Measurements from ENCODE around the gene NHS.

DNA sequence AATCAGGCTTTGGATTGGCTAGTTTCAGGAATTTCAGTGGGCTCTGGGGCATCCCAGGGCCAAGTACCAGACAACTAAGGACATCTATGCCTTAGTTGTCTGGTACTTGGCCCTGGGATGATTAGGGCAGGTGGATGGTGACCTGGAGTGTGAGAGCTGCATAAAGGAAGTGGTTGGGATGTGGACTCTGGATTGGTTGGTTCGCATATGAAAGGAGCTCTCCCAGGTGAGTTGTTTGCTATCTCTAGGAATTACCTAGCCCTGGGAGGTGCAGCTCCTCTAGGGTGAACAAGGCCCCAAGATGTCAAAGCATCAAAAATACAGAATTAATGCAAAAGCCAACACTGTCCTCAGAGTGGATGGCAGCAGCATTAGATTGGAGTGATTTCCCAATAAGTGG is 109.6 kb downstream of the NHS start:
- TF ChIP-seq POLR2A (IDR thresholded peaks at IDR 0.05; ENCODE audit: borderline replicate concordance, extremely low read depth, insufficient read depth, insufficient read length) (no peak), JUND (IDR thresholded peaks at IDR 0.05) (no peak), CEBPB (IDR thresholded peaks at IDR 0.05; ENCODE audit: low read depth) (no peak), ZNF274 (IDR thresholded peaks at IDR 0.05; ENCODE audit: low read depth, low read length) (no peak)
- TF ChIP-seq, protein P1, sequence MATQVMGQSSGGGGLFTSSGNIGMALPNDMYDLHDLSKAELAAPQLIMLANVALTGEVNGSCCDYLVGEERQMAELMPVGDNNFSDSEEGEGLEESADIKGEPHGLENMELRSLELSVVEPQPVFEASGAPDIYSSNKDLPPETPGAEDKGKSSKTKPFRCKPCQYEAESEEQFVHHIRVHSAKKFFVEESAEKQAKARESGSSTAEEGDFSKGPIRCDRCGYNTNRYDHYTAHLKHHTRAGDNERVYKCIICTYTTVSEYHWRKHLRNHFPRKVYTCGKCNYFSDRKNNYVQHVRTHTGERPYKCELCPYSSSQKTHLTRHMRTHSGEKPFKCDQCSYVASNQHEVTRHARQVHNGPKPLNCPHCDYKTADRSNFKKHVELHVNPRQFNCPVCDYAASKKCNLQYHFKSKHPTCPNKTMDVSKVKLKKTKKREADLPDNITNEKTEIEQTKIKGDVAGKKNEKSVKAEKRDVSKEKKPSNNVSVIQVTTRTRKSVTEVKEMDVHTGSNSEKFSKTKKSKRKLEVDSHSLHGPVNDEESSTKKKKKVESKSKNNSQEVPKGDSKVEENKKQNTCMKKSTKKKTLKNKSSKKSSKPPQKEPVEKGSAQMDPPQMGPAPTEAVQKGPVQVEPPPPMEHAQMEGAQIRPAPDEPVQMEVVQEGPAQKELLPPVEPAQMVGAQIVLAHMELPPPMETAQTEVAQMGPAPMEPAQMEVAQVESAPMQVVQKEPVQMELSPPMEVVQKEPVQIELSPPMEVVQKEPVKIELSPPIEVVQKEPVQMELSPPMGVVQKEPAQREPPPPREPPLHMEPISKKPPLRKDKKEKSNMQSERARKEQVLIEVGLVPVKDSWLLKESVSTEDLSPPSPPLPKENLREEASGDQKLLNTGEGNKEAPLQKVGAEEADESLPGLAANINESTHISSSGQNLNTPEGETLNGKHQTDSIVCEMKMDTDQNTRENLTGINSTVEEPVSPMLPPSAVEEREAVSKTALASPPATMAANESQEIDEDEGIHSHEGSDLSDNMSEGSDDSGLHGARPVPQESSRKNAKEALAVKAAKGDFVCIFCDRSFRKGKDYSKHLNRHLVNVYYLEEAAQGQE (IDR thresholded peaks at IDR 0.05; ENCODE audit: low read depth): no peak
- TF ChIP-seq, protein P2, sequence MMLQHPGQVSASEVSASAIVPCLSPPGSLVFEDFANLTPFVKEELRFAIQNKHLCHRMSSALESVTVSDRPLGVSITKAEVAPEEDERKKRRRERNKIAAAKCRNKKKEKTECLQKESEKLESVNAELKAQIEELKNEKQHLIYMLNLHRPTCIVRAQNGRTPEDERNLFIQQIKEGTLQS (IDR thresholded peaks at IDR 0.05): no peak
- TF ChIP-seq, protein P3, sequence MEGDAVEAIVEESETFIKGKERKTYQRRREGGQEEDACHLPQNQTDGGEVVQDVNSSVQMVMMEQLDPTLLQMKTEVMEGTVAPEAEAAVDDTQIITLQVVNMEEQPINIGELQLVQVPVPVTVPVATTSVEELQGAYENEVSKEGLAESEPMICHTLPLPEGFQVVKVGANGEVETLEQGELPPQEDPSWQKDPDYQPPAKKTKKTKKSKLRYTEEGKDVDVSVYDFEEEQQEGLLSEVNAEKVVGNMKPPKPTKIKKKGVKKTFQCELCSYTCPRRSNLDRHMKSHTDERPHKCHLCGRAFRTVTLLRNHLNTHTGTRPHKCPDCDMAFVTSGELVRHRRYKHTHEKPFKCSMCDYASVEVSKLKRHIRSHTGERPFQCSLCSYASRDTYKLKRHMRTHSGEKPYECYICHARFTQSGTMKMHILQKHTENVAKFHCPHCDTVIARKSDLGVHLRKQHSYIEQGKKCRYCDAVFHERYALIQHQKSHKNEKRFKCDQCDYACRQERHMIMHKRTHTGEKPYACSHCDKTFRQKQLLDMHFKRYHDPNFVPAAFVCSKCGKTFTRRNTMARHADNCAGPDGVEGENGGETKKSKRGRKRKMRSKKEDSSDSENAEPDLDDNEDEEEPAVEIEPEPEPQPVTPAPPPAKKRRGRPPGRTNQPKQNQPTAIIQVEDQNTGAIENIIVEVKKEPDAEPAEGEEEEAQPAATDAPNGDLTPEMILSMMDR (IDR thresholded peaks at IDR 0.05 in 2 of 3, conservative IDR thresholded peaks at IDR 0.05 in 1 of 3; ENCODE audit: borderline replicate concordance in 1 of 3, insufficient read depth in 1 of 3, low read depth in 2 of 3, low read length in 2 of 3): no peak
